HUES64 (cell line): ENCODE results near the gene STK10.

Experiments
- H3K27ac ChIP-seq: 2 replicates; pipeline ENCODE4 v1.7.0; 2013; ENCODE audit warnings: low read depth, low read length, inconsistent platforms
- H3K27me3 ChIP-seq: 2 replicates; pipeline ENCODE4 v1.6.1; 2013; ENCODE audit warnings: mild to moderate bottlenecking, low read length; ENCODE audit not compliant: insufficient read depth
- H3K36me3 ChIP-seq: 2 replicates; pipeline ENCODE4 v1.6.1; 2013; ENCODE audit warnings: mild to moderate bottlenecking, low read length; ENCODE audit not compliant: insufficient read depth
- H3K4me1 ChIP-seq: 2 replicates; pipeline ENCODE4 v1.6.1; 2013; ENCODE audit warnings: mild to moderate bottlenecking, low read length, moderate library complexity; ENCODE audit not compliant: insufficient read depth
- H3K4me3 ChIP-seq: 2 replicates; pipeline ENCODE4 v1.5.1; 2013; ENCODE audit warnings: mild to moderate bottlenecking, low read length, moderate library complexity
- H3K9ac ChIP-seq: 2 replicates; pipeline ENCODE4 v1.6.1; 2013; ENCODE audit warnings: mild to moderate bottlenecking, low read depth, low read length
- H3K9me3 ChIP-seq: 2 replicates; pipeline ENCODE4 v1.6.1; 2013; ENCODE audit warnings: low read depth, low read length; ENCODE audit not compliant: insufficient read depth
- WGBS: fragments of 150-250, 120-280 bp; methylation state at CpG from one replicate; pipeline ENCODE4 v1.1.7; 2013; ENCODE audit warnings: missing lambda C conversion rate; 5-methylcytosine and 5-hydroxymethylcytosine counted together

STK10 gene

DNA sequence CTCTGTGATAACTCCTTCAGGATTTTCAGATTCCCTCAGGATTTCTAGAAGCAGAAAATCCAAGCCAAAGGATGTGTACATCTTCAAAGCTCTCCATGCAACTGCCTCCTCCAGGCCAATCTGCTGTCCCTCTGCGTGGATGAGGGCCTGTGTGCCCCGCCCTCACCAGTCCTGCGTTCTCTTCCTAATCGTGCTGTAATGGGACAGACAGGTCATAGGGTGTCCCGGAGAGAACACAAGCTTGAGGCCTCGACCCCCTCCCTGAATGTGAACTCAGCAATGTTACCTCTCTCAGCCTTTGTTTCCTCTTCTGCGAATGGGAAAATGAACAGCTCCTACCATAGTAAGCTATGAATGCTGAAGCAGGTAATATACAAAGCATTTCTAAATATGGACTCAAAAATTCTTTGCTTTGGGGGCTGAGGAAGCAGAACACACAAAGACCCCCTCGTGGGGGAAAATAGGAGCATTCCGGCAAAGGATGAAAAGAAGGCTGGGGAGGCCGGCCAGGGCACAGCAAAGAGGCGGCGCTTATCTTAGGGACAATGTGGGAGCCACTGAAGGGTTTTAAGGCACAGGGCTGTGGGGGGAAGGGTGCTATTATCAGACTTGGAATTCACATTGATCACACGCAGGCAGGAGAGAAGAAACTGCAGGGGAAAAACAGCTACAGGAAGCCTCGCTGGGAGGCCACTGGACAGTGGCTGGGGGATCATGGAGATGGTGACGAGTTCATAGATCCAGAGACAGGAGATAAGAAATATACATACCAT, 124.4 kb downstream of the STK10 start:
- 79% methylated on average over 15 of the region's 15 CpGs for WGBS
- Histone ChIP-seq H3K4me3 (no peak overlapping the region), H3K9me3 (no peaks in the 10 kb centered on the region), H3K36me3 (peaks cover 6% of the 10 kb centered on the region; the same call in 1 of the 2 replicates), H3K27ac (no peak overlapping the region; the same call in 1 of the 2 replicates), H3K27me3 (no peaks in the 10 kb centered on the region), H3K4me1 (no peaks in the 10 kb centered on the region), H3K9ac (no peak overlapping the region)

DNA sequence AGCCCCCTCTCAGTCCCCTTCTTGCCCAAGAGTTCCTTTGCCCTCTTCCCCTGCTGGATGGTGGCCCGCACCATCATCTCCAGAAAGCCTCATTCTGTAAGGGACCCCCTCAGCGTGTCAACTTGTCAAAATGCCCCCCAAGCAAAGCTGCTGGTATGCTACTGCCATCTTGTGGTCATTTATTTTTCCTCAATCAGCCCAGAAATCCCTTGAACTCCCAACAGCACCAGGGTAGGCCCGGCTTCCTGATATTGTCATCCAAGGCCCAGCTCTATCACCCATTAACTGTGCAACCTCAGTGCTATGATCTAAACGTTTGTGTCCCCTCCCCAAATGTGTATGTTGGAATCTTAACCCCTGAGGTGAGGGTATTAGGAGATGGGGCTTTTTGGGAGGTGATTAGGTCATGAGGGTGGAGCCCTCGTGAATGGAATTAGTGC, 128.3 kb downstream of the STK10 start:
- Histone ChIP-seq H3K4me3 (no peak overlapping the region), H3K9me3 (no peaks in the 10 kb centered on the region), H3K27ac (no peak overlapping the region), H3K9ac (no peak overlapping the region), H3K36me3 (peaks cover 6% of the 10 kb centered on the region; the same call in 1 of the 2 replicates), H3K4me1 (no peaks in the 10 kb centered on the region), H3K27me3 (no peaks in the 10 kb centered on the region)
- WGBS: 64% methylated on average over 5 of the region's 5 CpGs

DNA sequence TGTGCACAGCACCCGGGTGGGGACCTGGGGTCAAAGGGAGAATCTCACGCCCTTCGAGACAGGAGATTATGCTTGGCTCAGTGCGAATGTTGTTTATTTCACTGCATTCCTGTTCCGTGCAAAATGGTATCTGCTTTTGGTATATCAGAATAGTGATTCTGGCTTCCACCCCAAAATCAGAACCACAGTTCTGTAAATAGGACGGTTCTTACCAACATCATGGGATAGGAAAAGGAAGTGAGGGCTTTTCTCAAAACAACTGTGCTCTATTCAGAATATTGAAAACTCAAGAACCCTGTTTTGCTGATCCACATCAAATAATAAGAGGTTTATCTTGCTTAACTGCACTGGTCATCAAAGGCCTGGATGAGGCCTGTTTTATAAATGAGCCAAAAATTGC, 129.9 kb downstream of the STK10 start:
- H3K27ac ChIP-seq: no peak overlapping the region
- no peak overlapping the region for H3K9ac ChIP-seq
- H3K9me3 ChIP-seq: no peaks in the 10 kb centered on the region
- H3K4me3 ChIP-seq: no peak overlapping the region
- 96% methylated on average over 6 of the region's 6 CpGs for WGBS
- peaks cover 7% of the 10 kb centered on the region; the same call in 1 of the 2 replicates for H3K36me3 ChIP-seq
- no peaks in the 10 kb centered on the region for H3K4me1 ChIP-seq
- no peaks in the 10 kb centered on the region for H3K27me3 ChIP-seq

DNA sequence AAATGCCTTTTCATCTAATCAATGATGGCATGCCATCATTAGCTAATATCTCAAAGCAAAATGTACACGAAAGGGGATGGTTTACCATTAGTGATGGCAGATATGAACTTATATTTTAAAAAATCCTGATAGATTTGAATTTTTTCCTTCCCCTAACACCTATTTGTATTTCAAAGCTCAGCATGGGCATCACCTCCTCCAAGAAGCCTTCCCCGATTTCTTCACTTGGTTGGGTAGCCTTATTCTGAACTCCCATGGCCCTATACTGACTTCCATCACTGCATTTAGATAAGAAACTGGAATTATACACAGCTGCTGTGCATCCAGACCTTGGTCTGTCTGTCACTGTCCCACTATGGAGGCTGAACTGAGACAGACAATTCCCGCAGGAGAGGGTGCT, 132.0 kb downstream of the STK10 start:
- 98% methylated on average over 3 of the region's 3 CpGs for WGBS
- Histone ChIP-seq H3K4me1 (no peaks in the 10 kb centered on the region), H3K27ac (no peak overlapping the region), H3K36me3 (peaks cover 16% of the 10 kb centered on the region; the same call in 1 of the 2 replicates), H3K9me3 (no peaks in the 10 kb centered on the region), H3K27me3 (no peaks in the 10 kb centered on the region), H3K4me3 (no peak overlapping the region), H3K9ac (no peak overlapping the region)

DNA sequence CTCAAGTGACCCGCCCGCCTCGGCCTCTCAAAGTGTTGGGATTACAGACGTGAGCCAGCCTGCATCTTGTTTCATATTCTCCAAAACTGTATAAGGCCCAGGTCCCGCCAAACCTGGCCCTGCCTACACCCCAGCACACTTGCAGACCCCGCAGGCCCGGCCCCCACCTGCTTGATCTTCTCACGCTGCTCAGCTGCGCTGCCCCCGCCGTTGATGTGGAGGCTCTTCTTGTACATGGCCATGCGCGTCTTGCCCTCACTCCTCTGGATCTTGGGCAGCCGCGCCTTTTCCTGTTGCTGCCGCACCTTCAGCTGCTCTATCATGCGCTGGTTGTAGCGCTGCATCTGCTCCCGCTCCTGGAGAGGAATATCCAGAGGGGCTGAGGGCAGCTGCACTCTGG, 132.6 kb downstream of the STK10 start:
- H3K4me3 ChIP-seq: no peak overlapping the region
- no peak overlapping the region for H3K27ac ChIP-seq
- 95% methylated on average over 19 of the region's 19 CpGs for WGBS
- no peaks in the 10 kb centered on the region for H3K9me3 ChIP-seq
- H3K27me3 ChIP-seq: no peaks in the 10 kb centered on the region
- no peak overlapping the region for H3K9ac ChIP-seq
- H3K4me1 ChIP-seq: no peaks in the 10 kb centered on the region
- peaks cover 11% of the 10 kb centered on the region; the same call in 1 of the 2 replicates for H3K36me3 ChIP-seq

DNA sequence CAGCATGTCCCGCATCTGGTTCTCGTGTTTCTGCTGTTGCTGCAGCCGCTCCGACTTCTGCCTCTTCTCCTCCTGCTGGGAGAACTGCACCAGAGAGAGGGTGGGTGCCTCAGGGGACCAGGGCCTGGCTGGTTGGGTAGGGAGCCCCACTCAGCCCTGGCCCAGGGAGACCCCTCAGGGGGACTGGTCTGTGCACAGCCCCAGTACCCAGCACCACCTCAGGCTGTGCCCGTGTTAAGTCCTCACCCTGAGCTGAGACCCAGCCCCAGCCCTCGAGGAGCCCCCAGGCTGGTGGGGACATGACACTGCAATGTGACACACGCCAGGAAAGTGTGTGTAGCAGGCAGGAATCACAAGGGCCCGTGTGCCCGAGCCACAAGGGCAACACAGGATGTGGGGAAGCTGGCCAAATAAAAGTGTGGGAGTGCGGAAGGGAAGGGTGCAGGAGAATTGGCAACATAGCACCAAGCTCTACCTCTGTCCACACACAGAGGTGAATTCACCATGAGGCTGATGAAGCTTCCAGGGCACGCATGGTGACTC, 133.3 kb downstream of the STK10 start:
- H3K9ac ChIP-seq: no peak overlapping the region
- H3K36me3 ChIP-seq: 0 out of 2 replicates have a peak, but pooled peaks cover 10% of the 10 kb centered on the region
- H3K9me3 ChIP-seq: no peaks in the 10 kb centered on the region

DNA sequence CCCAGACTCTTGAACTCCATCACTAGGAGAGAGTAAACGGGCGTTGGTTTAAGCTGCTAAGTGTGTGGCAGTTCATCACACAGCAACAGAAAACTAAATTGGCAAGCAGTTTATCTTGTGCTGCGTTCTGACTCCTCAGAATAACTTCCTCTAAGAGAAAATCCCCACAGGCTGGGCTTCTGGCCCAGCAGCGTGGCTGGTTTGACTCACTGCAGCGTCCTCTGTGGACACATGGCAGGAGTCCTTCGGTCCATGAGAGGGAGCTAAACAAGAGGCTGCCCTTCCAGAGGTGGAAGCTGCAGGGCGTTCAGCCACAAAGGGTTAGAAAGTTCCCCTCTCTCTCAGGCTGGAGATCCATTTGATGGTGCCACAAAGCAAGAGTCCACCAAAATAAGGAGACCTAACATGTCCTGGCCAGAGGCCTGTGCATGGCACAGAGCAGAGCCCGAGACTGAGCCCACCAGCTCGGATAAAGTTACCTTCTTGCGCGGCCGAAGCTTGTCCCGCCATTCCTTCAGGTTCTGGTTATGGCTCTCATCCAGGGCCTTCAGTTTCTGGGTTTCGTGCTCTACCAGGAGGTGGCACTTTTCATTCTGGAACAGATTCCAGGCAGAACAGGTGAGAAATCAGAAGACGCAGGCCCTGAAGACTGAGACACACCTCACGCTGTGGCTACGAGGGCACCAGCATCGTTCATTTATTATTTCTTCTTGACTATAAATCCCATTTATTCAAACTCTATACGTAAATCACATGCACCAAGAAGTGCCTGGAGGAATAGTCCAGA, 135.4 kb downstream of the STK10 start:
- Histone ChIP-seq H3K27me3 (no peaks in the 10 kb centered on the region), H3K9me3 (no peaks in the 10 kb centered on the region), H3K4me3 (no peak overlapping the region), H3K27ac (no peak overlapping the region), H3K36me3 (0 out of 2 replicates have a peak, but pooled peaks cover 10% of the 10 kb centered on the region), H3K9ac (no peak overlapping the region), H3K4me1 (peaks cover 11% of the 10 kb centered on the region)
- 93% methylated on average over 19 of the region's 19 CpGs for WGBS

More for the DNA sequence above, 133.3 kb downstream of the STK10 start:
- Histone ChIP-seq H3K4me1 (no peaks in the 10 kb centered on the region), H3K4me3 (no peak overlapping the region), H3K27ac (no peak overlapping the region), H3K27me3 (no peaks in the 10 kb centered on the region)
- WGBS: 94% methylated on average over 11 of the region's 11 CpGs

DNA sequence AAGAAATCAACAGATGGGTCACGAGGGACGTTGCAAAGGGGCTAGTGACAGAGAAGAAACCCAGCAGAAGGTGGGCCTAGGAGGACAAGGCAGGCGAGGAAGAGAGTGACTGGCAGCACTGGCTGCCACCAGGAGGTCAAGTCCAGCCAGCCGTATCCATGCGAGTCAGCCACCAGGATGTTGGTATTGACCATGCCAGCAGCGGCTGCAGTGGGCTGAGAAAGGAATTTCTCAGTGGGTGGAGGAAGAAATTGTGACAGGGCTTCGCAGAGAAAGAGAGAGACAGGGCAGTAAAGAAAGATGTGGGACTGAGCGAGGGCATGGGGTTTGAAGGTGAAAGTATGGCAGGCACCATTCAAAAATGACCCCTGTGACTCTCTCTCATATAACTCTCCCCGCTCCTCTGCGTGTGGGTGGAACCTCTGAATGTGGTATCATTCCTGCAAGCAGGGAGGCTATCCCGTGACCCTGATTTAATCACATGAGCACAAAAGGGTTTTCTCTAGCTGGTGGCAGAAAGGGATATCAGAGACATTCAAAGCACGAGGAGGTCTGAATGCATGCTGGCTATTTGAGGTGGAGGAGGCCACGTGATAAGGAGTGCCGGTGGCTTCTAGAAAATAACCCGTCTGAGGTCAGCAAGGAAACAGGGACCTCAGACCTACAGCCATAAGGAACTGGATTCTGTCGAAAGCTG, 136.2 kb downstream of the STK10 start:
- Histone ChIP-seq H3K4me3 (no peak overlapping the region), H3K9ac (no peak overlapping the region), H3K4me1 (peaks cover 11% of the 10 kb centered on the region), H3K27me3 (no peaks in the 10 kb centered on the region), H3K27ac (no peak overlapping the region), H3K36me3 (0 out of 2 replicates have a peak, but pooled peaks cover 10% of the 10 kb centered on the region), H3K9me3 (no peaks in the 10 kb centered on the region)
- WGBS: 92% methylated on average over 16 of the region's 16 CpGs

DNA sequence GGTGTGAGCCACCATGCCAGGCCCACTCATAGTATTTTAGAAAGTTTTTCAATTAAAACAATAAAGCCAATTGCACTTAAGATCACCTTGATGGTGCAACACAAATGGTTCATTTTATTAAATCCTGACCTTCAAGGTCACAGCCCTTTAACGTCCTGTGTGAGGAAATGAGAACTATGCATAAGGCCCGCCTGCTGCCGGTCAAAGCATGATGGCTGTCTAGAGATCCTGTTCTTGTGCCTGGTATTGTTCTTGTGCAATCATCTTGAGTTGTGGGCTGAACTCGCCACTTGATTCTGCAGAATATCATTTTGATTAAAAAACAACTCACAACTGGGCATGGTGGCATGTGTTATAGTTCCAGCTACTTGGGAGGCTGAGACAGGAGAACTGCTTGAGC, 137.9 kb downstream of the STK10 start:
- WGBS: 94% methylated on average over 4 of the region's 4 CpGs
- Histone ChIP-seq H3K4me3 (no peak overlapping the region), H3K9ac (no peak overlapping the region), H3K27me3 (no peaks in the 10 kb centered on the region), H3K4me1 (peaks cover 11% of the 10 kb centered on the region), H3K36me3 (0 out of 2 replicates have a peak, but pooled peaks cover 10% of the 10 kb centered on the region), H3K27ac (no peak overlapping the region), H3K9me3 (no peaks in the 10 kb centered on the region)

DNA sequence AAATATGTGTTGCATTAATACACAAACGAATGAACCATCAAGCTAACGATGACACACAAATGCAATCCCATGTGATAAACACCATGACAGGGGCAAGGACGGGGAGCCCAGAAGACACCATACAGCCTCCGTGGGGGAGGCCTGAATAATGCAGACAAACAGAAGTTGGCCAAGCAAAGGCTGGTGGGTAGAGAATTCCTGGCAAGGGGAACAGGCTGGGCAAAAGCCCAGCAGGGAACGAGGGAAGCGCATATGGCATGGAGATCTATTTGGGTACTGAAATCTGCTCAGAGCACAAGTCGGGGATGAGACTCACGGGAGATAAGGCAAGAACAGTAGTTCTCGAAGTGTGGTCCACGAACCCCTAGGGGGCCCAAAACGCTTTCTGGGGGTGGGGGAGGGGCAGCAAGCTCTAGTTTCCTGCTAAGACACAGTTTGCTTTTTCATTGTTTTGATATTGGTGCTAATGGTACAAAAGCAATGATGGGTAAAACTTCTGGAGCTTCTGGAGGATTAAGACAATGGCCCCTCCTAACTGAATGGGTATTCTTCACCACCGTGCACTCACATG, 138.7 kb downstream of the STK10 start:
- Histone ChIP-seq H3K4me1 (peaks cover 11% of the 10 kb centered on the region), H3K9me3 (no peaks in the 10 kb centered on the region), H3K27ac (no peak overlapping the region), H3K36me3 (0 out of 2 replicates have a peak, but pooled peaks cover 10% of the 10 kb centered on the region), H3K9ac (no peak overlapping the region), H3K4me3 (no peak overlapping the region), H3K27me3 (no peaks in the 10 kb centered on the region)
- WGBS: 76% methylated on average over 12 of the region's 12 CpGs
